Choroid plexus epithelial cell (primary cell): Measurements from ENCODE around the gene KCTD10.

Experiments
- DNase-seq: peaks from one replicate; pipeline ENCODE4 v3.0.0-alpha.2; 2010; ENCODE audit warnings: low read depth
- H3K4me3 ChIP-seq: 2 replicates; pipeline ENCODE4 v1.5.1; 2011; ENCODE audit warnings: low read depth, mild to moderate bottlenecking, control low read depth, low read length, moderate library complexity
- TF ChIP-seq, protein P1 (sequence below): conservative IDR thresholded peaks from 2 replicates; pipeline ENCODE4 v1.5.1; 2011; ENCODE audit warnings: low read depth, mild to moderate bottlenecking, control low read depth, inconsistent platforms, low read length, moderate library complexity

KCTD10 gene

DNA sequence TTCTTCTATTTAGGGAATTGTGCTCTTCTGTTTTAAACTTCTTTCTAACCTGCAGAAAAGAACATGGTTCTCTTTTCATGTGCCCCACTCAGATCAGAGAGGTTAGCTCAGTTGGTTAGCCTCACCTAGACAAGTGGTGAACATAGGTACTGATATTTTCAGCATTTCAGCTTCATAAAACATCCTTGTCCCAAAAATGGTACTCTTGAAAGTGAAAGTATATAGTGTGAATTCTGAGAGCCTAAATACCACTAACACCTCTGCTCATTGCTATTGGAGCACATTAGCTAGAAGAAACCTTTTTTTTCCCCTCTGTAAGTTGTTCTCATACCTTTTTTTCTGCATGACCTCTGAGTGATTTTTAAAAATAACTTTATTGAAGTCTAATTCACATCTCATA is 17.9 kb upstream of the KCTD10 start:
- no peak overlapping the region for H3K4me3 ChIP-seq
- no peak for DNase-seq
- TF ChIP-seq, protein P1, sequence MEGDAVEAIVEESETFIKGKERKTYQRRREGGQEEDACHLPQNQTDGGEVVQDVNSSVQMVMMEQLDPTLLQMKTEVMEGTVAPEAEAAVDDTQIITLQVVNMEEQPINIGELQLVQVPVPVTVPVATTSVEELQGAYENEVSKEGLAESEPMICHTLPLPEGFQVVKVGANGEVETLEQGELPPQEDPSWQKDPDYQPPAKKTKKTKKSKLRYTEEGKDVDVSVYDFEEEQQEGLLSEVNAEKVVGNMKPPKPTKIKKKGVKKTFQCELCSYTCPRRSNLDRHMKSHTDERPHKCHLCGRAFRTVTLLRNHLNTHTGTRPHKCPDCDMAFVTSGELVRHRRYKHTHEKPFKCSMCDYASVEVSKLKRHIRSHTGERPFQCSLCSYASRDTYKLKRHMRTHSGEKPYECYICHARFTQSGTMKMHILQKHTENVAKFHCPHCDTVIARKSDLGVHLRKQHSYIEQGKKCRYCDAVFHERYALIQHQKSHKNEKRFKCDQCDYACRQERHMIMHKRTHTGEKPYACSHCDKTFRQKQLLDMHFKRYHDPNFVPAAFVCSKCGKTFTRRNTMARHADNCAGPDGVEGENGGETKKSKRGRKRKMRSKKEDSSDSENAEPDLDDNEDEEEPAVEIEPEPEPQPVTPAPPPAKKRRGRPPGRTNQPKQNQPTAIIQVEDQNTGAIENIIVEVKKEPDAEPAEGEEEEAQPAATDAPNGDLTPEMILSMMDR: no peak

DNA sequence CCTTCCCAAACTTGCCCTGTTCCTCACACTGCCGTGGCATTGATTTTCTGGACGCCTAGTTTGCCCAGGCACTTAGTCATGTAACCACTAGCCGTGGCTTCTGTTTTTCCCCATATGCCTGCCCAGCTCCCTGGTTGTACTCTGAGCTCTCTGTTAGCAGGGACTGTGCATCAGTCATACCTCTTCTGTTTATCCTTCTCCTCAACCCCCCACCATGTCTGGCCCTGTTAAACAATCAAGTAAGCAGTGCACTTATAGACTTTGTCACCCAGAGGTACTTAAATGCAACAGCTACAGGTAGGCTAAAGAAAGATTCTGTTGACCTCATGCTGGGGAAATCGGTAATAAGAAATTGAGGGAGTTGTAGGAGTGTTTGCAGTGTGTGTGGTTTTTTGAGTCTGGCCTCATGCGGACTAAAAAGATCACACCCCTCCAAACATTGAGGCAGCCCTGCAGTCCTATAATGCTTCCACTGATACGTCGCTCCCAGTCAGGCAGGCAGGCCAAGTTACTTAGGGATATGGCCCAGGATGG is 17.3 kb upstream of the KCTD10 start:
- no peak for DNase-seq
- TF ChIP-seq, protein P1: no peak
- H3K4me3 ChIP-seq: no peak overlapping the region

DNA sequence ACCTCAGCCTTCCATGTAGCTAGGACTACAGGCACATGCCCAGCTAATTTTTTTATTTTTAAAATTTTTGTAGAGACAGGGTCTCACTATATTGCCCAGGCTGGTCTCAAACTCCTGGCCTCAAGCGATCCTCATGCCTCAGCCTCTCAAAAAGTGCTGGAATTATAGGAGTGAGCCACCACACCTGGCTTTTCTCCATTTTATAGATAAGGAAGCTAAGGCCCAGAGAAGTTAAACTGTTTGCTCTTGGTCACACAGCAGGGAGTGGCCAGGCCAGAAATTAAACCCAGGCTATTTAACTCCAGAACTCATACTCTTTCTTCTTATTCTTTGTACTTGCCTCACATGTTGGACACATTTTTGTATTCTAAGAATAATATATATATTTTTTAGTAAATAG is 16.8 kb upstream of the KCTD10 start:
- no peak overlapping the region for H3K4me3 ChIP-seq
- DNase-seq: no peak
- TF ChIP-seq, protein P1: no peak

DNA sequence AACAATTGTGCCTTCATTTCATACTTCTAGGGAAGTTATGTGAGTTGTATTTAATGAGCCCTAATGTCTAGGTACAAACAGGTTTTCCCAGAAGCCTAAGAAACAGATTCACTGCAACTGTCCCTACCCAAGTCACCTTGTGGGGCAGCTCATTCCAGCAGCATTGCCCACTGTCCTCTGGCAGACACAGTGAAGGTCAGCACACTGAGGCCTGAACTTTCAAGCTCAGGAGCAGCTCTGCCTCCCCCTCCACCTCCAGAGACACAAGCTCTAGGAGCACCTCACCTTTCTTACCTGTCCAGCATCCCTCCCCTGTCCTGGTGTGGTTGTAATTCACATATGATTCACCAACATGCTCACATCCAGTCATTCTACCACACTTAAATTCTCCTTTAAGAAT is 16.0 kb upstream of the KCTD10 start:
- DNase-seq: no peak
- TF ChIP-seq, protein P1: no peak
- no peak overlapping the region for H3K4me3 ChIP-seq

DNA sequence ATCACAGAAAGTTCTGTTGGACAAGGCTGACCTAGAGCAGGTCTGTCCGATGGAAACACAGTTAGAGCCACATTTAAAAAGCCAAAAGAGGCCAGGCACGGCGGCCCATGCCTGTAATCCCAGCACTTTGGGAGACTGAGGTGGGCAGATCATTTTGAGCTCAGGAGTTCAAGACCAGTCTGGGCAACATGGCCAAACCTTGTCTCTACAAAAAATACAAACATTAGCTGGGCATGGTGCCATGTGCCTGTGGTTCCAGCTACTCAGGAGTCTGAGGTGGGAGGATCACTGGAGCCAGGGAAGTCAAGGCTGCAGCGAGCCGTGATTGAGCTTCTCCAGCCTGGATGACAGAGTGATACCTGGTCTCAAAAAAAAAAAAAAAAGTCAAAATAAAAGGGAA is 15.3 kb upstream of the KCTD10 start:
- H3K4me3 ChIP-seq: no peak overlapping the region
- DNase-seq: no peak
- TF ChIP-seq, protein P1: no peak

DNA sequence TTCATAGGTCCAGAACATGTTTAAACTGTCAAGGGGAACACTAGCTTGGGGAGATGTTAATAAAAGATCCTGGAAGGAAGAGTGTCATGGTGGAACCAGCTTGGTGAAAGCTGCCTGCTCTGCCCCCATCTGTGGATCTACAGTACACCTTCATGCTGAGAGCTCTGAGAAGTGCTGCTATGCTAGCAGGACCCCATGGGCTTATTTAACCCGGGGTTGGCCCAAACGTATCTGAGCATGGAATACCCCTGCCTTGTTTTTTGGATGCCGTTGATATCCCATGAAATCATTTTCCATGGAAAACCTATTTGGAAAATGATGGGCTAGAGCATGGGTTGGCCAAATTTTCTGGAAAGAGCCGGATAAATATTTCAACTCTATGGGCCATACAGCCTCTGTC is 14.6 kb upstream of the KCTD10 start:
- no peak for DNase-seq
- no peak overlapping the region for H3K4me3 ChIP-seq
- TF ChIP-seq, protein P1: no peak

DNA sequence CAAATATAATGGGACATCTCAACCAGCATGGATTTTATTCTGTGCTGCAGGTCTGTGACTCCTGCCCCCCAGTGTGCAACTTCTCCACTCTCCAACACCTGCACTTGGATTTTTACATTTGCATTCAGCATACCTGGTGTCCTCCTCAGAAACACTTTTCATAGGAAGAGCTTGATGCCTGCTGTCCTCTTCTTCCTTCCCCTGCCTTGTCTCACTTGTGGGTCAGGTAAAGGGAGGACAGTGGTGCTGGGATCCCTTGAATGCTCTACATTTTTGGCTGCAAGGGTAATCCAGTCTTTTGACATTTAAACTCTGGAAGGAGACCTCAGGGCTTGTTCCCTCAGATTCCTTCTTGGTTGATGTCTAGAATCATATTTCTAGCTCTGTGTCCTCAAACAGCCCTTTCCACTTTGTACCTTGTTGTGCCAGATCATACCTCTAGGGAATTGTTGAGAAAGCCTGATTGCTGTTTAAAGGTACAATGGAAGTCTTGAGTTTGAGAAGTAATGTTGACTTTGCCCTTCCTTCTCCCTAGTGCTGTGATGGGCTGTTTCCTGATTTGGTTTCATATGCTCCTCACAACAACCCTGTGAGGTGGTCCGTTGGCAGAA is 13.0 kb upstream of the KCTD10 start:
- TF ChIP-seq, protein P1: no peak
- no peak overlapping the region for H3K4me3 ChIP-seq
- no peak for DNase-seq
